HL-60/S4 treated with retinoic acid at 250 ng/mL for 4 days and 3 days (cell line): ENCODE results near the gene GALNT10.
"Not testable (repeated sequence)": the region's sequence is repeated elsewhere in the genome, so short reads cannot be mapped to it uniquely, and the experiment has no call there.

Experiments used
- in situ Hi-C: fragments of 300-500 bp; cut with MboI; formaldehyde crosslinking; loops from 2 replicates; pipeline ENCODE4 v1.7.0; 2022; ENCODE audit warnings: low sequenced_read_pairs

The GALNT10 gene

DNA sequence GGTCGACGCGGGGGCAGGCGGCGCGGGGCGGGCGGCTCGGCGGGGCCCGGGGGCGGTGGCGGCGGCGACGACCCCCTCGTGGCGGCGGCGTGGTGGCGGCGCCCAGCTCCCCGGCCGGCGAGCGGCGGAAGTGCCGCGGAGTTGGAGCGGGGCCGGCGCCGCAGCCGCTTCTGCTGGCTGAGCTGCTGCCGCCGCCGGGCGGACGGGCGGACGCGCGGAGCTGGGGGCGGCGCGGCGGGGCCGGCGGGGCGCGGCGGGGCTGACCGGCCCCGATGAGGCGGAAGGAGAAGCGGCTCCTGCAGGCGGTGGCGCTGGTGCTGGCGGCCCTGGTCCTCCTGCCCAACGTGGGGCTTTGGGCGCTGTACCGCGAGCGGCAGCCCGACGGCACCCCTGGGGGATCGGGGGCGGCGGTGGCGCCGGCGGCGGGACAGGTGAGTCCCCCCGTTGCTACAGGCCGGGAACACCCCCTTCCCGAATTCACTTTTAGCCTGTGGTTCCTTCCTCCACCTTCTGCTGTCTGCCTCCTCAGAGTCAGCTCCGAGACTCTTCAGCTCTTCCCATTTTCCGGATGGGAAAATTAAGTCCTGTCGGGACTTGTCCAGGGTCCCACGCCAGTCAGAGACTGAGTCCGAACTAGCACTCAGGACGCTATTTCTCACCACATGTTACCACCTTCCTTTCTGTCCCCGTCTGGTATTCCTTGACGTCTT is at the start of gene GALNT10:
Gene GALNT10 (plus strand): TSS at position 139 of the 710 bp plus-strand sequence. CDS start 134 bp downstream, at position 273.
- in situ Hi-C loops = no loop called here

- in situ Hi-C loops = no loop called here
These were observed 48.8 kb upstream of the GALNT10 start for GRCh38 chr5:154141745-154142221.

GRCh38 chr5:154143211-154143641 is 47.3 kb upstream of the GALNT10 start:
- in situ Hi-C loops = no loop called here

- in situ Hi-C loops = no loop called here
These were observed 45.3 kb upstream of the GALNT10 start for GRCh38 chr5:154145268-154145667.

DNA sequence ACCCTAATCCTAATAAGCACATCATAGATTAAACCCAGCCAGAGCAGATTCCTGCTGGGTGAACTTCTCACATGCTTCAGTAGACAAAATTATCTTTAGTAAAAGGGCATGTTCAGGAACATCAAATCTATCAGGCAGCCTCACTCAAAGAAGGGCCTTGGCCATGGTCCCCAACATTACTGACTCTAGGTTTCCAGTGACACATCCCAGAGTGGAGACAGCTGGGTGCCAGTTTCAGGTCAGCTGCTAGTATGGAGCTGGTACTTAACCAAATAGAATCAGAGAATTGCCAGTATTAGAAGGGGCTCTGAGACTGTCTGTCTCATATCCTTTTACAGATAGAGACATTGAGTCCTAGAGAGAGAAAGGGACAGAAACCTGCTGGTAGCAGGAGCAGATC is 44.1 kb upstream of the GALNT10 start:
- in situ Hi-C loops = no loop called here

- in situ Hi-C loops = no loop called here
These were observed 42.9 kb upstream of the GALNT10 start for GRCh38 chr5:154147666-154148065.

DNA sequence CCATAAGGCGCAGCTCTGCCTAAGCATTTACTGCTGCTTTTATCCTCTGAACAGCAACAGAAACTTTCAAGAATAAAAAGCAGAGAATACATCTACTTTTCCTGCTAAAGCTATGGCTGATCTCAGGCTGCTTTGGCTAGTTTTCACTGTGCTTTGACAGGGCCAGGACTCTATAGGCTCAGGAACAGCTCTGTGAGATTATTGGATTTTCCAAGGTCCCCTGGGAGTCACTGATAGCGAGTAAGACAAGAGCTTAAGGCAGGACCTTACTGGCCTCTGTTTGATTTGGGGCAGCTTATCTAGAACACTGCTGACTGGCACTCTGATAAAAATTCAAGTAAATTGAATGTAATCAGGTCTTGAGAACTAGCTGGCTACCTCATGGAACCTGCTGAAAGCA is 40.1 kb upstream of the GALNT10 start:
- in situ Hi-C loops = not testable (repeated sequence)

DNA sequence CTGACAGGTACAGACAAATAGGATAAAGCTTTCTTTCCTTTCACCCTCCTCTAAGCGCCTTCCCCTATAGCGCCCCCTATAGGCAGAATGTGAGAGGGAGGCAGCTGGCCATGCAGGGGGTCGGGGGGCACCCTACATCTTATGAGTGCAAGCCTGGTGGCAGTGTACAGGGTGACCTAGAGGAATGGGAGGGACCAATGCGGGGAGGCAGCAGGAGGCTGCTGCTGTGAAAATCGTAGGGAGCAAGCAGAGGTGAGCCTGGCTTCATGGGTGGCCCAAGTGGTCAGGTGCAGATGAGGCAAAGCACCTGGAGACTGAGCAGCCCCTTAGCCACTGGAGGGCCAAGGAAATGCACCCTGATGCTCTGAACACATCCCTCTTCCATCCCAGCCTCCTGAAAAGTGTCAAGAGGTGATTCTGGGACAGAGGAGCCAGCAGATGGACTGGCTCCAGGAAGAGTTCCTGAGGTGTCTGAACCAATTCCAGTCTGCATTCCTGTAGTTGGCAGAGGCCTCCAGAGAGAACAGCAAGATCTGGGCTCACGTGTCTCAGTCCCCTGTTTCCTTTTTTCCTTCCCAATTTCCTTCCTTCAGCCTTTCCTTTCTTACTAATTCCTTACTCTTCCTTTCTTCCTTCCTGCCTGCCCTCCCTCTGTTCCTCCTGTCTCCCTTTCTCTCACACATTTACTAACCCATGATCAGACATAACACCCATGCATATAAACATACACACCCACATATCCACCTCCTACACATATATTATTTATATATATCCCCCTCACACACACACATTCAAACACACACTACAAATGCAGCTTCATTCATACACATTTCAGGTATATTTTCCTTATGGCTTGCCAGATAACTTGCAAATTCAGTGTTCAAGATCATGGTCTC is 32.8 kb upstream of the GALNT10 start:
- in situ Hi-C loops = no loop called here

GRCh38 chr5:154158379-154158737 is 32.2 kb upstream of the GALNT10 start:
- in situ Hi-C loops = no loop called here

DNA sequence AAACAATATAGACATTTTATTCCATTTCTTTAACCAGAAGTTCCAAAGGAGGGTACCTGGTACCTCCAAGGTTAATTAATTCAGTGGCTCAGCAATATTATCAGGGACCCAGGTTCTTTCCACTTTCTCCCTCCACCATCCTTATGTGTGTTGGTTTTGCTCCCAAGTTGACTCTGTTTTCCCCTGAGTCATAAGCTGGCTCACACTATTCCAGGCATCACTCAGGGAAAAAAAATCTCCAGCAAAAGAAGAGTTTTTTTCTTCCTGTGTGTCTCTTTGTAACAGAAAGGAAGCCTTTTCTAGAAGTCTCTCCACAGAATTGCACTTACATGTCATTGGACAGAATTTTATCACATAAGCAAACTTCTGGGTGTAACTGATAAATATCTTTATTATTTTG is 31.2 kb upstream of the GALNT10 start:
- in situ Hi-C loops = no loop called here

DNA sequence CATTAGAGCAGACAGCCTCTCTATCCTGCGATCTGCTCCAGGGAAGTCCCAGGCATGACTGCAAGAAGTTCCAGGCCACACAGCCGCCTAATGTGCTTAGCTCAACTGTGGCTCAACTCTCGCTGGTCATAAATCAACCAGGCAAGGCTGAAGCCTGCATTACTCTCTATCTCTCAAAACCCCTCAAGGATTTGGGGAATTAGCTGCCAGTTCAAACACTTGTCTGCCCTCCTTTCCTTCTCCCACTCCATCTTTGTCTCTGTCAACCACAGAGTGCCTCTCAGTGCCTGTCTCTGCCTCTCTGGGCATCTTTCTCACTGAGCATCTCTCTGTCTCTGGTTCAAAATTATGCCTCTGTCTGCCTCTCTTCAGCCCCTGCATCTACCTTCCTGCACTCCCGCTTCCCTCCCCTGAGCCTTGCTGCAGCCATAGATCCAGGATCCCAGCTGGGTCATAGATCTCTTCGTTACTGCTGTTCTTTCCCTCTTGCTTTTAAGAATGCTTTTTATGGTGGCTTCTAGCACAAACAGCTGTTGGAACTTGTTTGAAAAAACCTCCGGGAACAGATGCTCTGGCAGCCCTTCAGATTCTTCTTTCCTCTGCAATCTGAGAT is 27.9 kb upstream of the GALNT10 start:
- in situ Hi-C loops = no loop called here

DNA sequence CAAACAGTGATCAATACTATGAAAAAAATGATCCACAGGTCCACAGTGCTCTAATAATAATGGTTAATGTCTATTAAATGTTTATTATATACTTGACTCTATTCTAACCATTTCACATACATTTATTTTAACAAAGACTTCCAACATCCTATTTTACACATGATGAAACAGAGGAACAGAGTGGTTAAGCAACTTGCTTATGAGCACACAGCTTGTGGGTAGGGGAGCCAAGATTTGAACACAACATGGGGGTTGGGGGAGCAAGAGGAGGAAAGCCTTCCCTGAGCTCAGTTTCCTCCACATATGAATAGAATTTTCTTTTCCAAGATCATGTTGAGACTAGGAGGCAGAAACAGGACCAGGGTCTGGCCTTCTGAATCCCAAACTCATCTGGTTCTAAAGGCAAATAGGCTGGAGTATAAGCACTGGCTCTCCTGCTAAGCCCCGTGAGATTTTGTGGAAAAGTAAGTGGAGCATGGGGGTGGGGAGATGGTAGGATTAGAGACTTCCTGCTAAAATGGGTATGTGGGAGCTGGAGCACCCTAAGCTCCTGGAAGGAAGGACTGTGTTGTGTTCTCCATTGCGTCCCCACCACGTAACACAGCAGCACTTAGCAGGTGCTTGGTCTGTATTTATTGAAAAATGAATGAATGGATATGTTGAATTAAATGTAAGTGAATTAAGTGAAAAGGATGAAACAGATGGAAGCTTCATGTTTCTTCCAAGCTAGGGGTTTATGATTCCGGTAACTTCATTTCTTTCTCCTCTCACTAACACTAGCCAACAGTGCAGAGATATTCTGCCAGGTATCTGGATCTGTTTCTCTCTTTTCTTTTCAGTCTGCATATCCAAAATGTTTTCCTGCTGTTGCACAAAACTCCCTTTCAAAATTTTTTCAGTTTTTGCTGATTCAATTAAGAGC is 26.9 kb upstream of the GALNT10 start:
- in situ Hi-C loops = no loop called here

DNA sequence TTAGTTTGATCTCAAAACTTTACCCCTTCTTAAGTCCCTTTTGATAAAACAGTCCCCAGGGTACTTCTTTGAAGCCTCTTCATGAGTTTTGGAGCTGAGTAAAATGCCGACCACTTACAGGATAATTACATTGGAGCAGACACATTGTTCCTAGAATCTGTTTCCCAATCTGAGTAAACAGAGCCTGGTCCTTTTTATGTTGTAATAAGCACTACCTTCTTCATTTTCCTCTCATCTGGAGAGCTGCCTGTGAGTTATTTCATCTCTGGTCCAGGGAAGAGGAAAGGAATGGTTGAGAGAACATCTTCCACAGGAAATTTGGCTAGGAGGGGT is 26.3 kb upstream of the GALNT10 start:
- in situ Hi-C loops = no loop called here

DNA sequence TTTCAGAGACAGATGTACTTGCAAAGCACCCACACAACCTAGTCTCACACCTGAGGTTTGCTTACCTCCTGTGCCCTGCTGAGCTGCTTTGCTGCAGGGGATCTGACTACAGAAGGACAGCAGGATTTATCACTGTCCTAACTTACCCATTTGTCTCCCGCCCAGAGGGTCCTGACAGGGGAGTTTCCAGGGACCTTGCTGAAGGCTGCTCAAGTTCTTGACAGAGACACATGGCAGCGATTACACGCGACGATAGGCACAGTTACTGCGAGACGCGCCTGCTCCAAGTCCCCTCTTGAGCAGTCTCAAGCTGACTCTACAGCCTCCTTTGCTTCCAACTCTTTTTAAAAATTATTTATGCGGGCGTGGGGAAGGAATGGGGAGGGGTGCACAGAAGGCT is 24.6 kb upstream of the GALNT10 start:
- in situ Hi-C loops = no loop called here

GRCh38 chr5:154166901-154167791 is 23.4 kb upstream of the GALNT10 start:
- in situ Hi-C loops = no loop called here

DNA sequence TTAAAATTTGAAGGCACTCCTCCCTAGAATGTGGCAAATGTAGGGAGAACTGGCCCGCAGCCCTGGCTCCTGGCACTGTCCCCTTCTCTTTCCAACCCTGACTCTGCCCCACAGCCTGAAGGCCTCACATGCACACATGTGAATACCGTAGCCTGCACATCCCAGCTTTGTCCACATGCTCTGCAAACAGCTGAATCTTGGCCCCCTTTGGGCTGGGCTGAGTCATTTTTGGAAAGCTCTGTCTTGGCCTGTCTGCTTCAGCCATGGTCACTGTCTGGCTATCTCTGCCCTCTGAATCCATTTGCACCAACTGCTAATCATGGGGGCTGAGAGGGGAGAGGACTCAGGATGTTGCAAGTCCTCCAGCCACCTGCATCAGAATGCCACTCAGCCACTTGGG is 22.1 kb upstream of the GALNT10 start:
- in situ Hi-C loops = no loop called here

GRCh38 chr5:154172785-154173184 is 17.7 kb upstream of the GALNT10 start:
- in situ Hi-C loops = no loop called here

- in situ Hi-C loops = no loop called here
These were observed 16.4 kb upstream of the GALNT10 start for GRCh38 chr5:154174091-154174490.

DNA sequence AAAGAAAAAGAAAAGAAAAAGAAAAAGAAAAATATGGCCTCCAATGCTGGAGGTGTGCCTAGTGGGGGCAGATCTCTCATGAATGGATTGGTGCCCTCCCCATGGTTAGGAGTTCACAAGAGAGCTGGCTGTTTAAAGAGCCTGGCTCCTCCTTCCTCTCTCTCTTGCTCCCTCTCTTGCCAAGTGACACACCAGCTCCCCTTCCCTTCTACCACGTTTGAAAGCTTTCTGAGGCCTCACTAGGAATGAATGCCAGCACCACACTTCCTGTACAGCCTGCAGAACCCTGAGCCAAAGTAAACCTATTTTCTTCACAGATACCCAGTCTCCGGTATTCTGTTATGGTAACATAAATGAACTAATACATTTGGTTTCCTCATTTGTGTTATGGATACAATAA is 14.4 kb upstream of the GALNT10 start:
- in situ Hi-C loops = no loop called here

DNA sequence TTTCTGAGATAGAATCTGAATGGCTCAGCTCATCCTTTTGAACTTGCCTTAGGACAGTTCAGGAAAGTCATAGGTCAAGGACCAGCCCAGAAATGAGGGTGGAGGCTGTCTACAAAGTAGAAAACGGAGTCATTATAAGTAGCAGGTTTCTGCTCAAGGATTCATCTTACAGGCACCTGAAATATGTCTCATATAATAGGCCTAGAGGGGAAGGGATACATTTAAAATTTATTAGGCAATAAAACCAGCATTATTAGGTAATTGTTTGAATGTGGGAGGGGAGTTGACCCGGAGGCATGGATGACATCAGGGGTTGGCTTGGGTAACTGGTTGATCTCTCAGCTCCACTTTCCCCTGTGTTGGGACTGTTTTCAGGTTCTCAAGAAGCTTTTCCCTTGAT is 11.9 kb upstream of the GALNT10 start:
- in situ Hi-C loops = no loop called here
